Natural killer cell (primary cell): Measurements from ENCODE around the gene THAP7. TPM values are rescaled to one million over a fixed set of nuclear protein-coding genes. Genes with fewer than 3 reads are reported as not detected.

ENCODE experiments used
- ATAC-seq, 3 donors: fragments of 150-1000 bp in 2 of 3; fragments of 200-7000 bp in 1 of 3; cut with Tn5 transposase; 1 replicate in 1 of 3; 2 replicates in 2 of 3; pipeline ENCODE4 v1.10.0; 2021; ENCODE audit warnings: mild to moderate bottlenecking in 2 of 3, moderate library complexity in 2 of 3
- DNase-seq, 2 donors: peaks; one replicate each; pipeline versions ENCODE4 v3.0.0 to v3.0.0-alpha.2; 2013 to 2021; ENCODE audit warnings: mixed read lengths in 1 of 2
- H3K27ac ChIP-seq: one replicate; pipeline ENCODE4 v1.5.1; 2013; ENCODE audit warnings: mild to moderate bottlenecking, low read length
- H3K27me3 ChIP-seq: one replicate; pipeline ENCODE4 v1.6.1; 2013; ENCODE audit warnings: low read length; ENCODE audit not compliant: control insufficient read depth, insufficient read depth
- H3K36me3 ChIP-seq: one replicate; pipeline ENCODE4 v1.6.1; 2013; ENCODE audit warnings: low read length; ENCODE audit not compliant: control insufficient read depth, insufficient read depth
- H3K4me1 ChIP-seq: one replicate; pipeline ENCODE4 v1.6.1; 2013; ENCODE audit warnings: low read length; ENCODE audit not compliant: control insufficient read depth, insufficient read depth
- H3K4me3 ChIP-seq: one replicate; pipeline ENCODE4 v1.5.1; 2013; ENCODE audit warnings: low read length
- H3K9me3 ChIP-seq: one replicate; pipeline ENCODE4 v1.6.1; 2013; ENCODE audit warnings: low read length; ENCODE audit not compliant: control insufficient read depth, insufficient read depth
- H3K27ac Mint-ChIP-seq, 2 donors: one replicate each; pipeline ENCODE4 v1.8.0; 2022; ENCODE audit warnings: mild to moderate bottlenecking in 2 of 2, mixed read lengths in 2 of 2, moderate library complexity in 1 of 2
- H3K27me3 Mint-ChIP-seq, 2 donors: one replicate each; pipeline ENCODE4 v1.8.0; 2022; ENCODE audit warnings: low read depth in 2 of 2, mixed read lengths in 2 of 2
- H3K36me3 Mint-ChIP-seq: one replicate; pipeline ENCODE4 v1.8.0; 2022; ENCODE audit warnings: mixed read lengths
- H3K4me1 Mint-ChIP-seq, 2 donors: one replicate each; pipeline ENCODE4 v1.8.0; 2022; ENCODE audit warnings: mixed read lengths in 2 of 2
- H3K4me3 Mint-ChIP-seq: one replicate; pipeline ENCODE4 v1.8.0; 2022; ENCODE audit warnings: mild to moderate bottlenecking, moderate library complexity, mixed read lengths
- H3K9me3 Mint-ChIP-seq, 2 donors: one replicate each; pipeline ENCODE4 v1.8.0; 2022; ENCODE audit warnings: mixed read lengths in 2 of 2
- WGBS: methylation state at CpG from one replicate; pipeline ENCODE4 v1.1.7; 2013; ENCODE audit warnings: missing lambda C conversion rate; ENCODE audit not compliant: insufficient coverage; 5-methylcytosine and 5-hydroxymethylcytosine counted together
- intact Hi-C: fragments of 100-400 bp; cut with micrococcal nuclease; formaldehyde crosslinking; loops from one replicate; pipeline ENCODE4 v1.14.2; 2022
- total RNA-seq, 4 donors: library from RNA; stranded (reverse); fragments of 120-200 nt in 1 of 4; gene quantifications; one replicate each; pipeline versions ENCODE4 v1.2.3 to v1.2.4, GENCODE V29; 2013 to 2022
- TF ChIP-seq, protein P1 (sequence below): fragments of 200-600 bp; IDR thresholded peaks from one replicate; pipeline ENCODE4 v1.8.0; 2022; ENCODE audit warnings: antibody characterized with exemption

The THAP7 gene
- total RNA-seq, 3 donors from 2014 or later (not counting 1 experiment from before 2014, with no cell fraction given), result 24.1 to 40.0 (median 26.8) TPM

DNA sequence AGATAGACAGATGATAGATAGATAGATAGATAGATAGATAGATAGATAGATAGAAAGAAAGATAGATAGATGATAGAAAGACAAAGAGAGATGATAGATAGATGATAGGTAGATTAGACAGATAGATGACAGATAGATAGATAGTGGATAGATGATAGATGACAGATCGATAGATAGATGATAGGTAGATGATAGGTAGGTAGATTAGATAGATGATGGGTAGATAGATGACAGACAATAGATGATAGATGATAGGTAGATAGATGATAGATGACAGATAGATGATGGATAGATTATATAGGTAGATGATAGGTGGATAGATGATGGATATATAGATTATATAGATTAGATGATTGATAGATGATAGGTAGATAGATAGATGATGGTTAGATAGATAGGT lies 15.6 kb downstream of the THAP7 start:
- Histone ChIP-seq H3K36me3 (peaks cover 16% of the 10 kb centered on the region), H3K27me3 (no peaks in the 10 kb centered on the region), H3K4me1 (peaks cover 13% of the 10 kb centered on the region), H3K4me3 (no peak overlapping the region), H3K9me3 (no peaks in the 10 kb centered on the region), H3K27ac (no peak overlapping the region)
- TF ChIP-seq, protein P1, sequence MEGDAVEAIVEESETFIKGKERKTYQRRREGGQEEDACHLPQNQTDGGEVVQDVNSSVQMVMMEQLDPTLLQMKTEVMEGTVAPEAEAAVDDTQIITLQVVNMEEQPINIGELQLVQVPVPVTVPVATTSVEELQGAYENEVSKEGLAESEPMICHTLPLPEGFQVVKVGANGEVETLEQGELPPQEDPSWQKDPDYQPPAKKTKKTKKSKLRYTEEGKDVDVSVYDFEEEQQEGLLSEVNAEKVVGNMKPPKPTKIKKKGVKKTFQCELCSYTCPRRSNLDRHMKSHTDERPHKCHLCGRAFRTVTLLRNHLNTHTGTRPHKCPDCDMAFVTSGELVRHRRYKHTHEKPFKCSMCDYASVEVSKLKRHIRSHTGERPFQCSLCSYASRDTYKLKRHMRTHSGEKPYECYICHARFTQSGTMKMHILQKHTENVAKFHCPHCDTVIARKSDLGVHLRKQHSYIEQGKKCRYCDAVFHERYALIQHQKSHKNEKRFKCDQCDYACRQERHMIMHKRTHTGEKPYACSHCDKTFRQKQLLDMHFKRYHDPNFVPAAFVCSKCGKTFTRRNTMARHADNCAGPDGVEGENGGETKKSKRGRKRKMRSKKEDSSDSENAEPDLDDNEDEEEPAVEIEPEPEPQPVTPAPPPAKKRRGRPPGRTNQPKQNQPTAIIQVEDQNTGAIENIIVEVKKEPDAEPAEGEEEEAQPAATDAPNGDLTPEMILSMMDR, result no peak
- no peak overlapping the region for H3K27ac Mint-ChIP-seq
- H3K4me1 Mint-ChIP-seq, result peaks cover 14 to 22% of the 10 kb centered on the region in 2 donors
- H3K36me3 Mint-ChIP-seq, result no peaks in the 10 kb centered on the region
- no peak for ATAC-seq
- no peaks in the 10 kb centered on the region for H3K27me3 Mint-ChIP-seq
- WGBS, result 95% methylated on average over 1 of the region's 1 CpG
- intact Hi-C loops, result no loop called here
- H3K9me3 Mint-ChIP-seq, result no peaks in the 10 kb centered on the region
- DNase-seq, result no peak
- no peak overlapping the region for H3K4me3 Mint-ChIP-seq

DNA sequence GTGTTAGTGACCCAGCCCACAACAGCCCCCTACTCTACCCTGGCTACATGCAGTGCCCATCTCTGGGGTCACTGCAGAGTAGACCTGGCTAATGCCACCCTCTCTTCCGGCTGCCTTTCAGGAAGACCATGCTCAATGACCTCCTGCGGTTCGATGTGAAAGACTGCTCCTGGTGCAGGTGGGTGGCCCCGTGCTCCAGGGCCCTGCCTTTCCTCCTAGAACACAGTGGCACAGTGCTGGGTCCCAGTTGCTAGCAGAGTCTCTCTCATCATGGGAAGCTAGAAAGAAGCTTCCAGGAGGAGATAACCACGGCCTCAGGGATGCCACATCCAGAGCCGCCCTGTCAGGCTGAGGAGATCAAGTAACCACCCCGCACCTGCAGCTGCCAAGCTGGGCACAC lies 16.2 kb downstream of the THAP7 start:
- Histone ChIP-seq H3K4me3 (no peak overlapping the region), H3K27ac (no peak overlapping the region), H3K27me3 (no peaks in the 10 kb centered on the region), H3K4me1 (peaks cover 20% of the 10 kb centered on the region), H3K9me3 (no peaks in the 10 kb centered on the region), H3K36me3 (peaks cover 16% of the 10 kb centered on the region)
- TF ChIP-seq, protein P1, result no peak
- ATAC-seq (no peak), DNase-seq (no peak)
- no peak overlapping the region for H3K27ac Mint-ChIP-seq
- no peaks in the 10 kb centered on the region for H3K9me3 Mint-ChIP-seq
- H3K4me3 Mint-ChIP-seq, result no peak overlapping the region
- H3K27me3 Mint-ChIP-seq, result no peaks in the 10 kb centered on the region
- intact Hi-C loops, result no loop called here
- 99% methylated on average over 7 of the region's 7 CpGs for WGBS
- peaks cover 14 to 25% of the 10 kb centered on the region in 2 donors for H3K4me1 Mint-ChIP-seq
- H3K36me3 Mint-ChIP-seq, result no peaks in the 10 kb centered on the region

DNA sequence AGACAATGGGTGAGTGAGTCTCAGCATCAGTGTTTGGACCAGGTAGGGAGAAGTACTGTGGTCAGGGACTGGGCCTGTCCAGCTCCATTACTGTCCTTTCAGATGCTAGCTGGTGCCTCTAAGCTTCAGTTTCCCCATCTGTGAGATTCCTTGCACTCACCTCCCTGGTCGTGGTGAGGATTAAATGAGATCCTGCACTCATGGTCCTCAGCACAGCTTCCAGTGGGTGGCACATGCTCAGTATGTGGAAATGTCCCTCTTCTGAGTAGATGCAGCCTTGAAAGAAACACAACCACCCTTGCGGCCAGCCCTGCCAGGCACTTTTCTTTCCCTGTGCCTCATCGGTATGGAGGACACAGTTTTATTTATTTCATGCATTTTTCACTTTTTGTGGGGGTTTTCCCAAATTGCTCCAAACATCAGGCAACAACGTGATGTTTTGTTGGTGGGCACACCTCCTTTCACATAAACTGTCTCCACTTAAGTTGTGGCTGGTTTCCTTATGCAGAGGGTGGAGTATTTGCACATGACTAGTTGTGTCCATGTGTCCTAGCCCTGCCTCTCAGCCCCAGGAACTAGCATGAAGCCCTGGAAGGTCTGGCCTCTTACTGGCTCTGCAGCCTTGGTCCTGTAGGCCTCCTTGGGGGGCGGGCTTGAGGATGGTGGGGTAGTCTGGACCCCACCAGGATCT lies 18.7 kb downstream of the THAP7 start:
- TF ChIP-seq, protein P1, result no peak
- DNase-seq, result no peak
- peaks cover 16% of the 10 kb centered on the region for H3K36me3 ChIP-seq
- H3K4me1 ChIP-seq, result peaks cover 32% of the 10 kb centered on the region
- WGBS, result 92% methylated on average over 4 of the region's 5 CpGs
- no peak for ATAC-seq
- peaks cover 6% of the 10 kb centered on the region for H3K9me3 ChIP-seq
- peaks cover 27 to 46% of the 10 kb centered on the region in 2 donors for H3K4me1 Mint-ChIP-seq
- peak overlapping the region; percentile 57 for H3K27ac ChIP-seq
- peak overlapping the region; percentile 80 to 92 for H3K27ac Mint-ChIP-seq
- H3K4me3 Mint-ChIP-seq, result peak overlapping the region; percentile 92
- no peak overlapping the region for H3K4me3 ChIP-seq
- intact Hi-C loops, result no loop called here
- H3K27me3 ChIP-seq, result no peaks in the 10 kb centered on the region
- no peaks in the 10 kb centered on the region for H3K27me3 Mint-ChIP-seq
- peaks cover 2 to 3% of the 10 kb centered on the region in 2 donors for H3K9me3 Mint-ChIP-seq
- H3K36me3 Mint-ChIP-seq, result no peaks in the 10 kb centered on the region

DNA sequence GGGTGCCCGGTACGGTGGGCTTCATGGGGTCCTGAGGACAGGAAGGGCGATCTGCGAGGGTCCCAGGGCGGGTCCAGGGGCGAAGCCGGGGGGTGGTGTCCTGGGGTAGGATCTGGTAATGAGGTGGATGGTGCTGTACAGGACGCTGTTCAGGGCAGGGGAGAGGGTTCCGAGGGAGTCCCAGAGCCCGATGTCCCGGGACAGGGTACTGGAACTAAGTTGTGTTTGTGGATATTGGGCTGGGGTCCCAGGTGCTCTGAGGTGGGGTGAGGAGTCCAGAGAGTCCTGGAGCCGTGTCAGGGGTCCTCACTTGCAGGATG lies 19.4 kb downstream of the THAP7 start:
- 3% methylated on average over 12 of the region's 12 CpGs for WGBS
- Histone ChIP-seq H3K27me3 (no peaks in the 10 kb centered on the region), H3K4me3 (peak overlapping the region; percentile 78), H3K9me3 (peaks cover 6% of the 10 kb centered on the region), H3K36me3 (peaks cover 10% of the 10 kb centered on the region), H3K4me1 (peaks cover 32% of the 10 kb centered on the region), H3K27ac (peak overlapping the region; percentile 57)
- TF ChIP-seq, protein P1, result no peak
- DNase-seq (no peak), ATAC-seq (no peak)
- no peaks in the 10 kb centered on the region for H3K27me3 Mint-ChIP-seq
- intact Hi-C loops, result loop anchor here (1.0 kb wide), 2 partner anchors 19 to 63 kb away; partner anchors contain the start of gene LRRC74B
- peak overlapping the region; percentile 80 to 92 for H3K27ac Mint-ChIP-seq
- peaks cover 2 to 3% of the 10 kb centered on the region in 2 donors for H3K9me3 Mint-ChIP-seq
- no peaks in the 10 kb centered on the region for H3K36me3 Mint-ChIP-seq
- peaks cover 27 to 46% of the 10 kb centered on the region in 2 donors for H3K4me1 Mint-ChIP-seq
- peak overlapping the region; percentile 92 for H3K4me3 Mint-ChIP-seq
